ENCODE results near the gene FAM118A.
A peak's percentile ranks its signal among the peaks of the same experiment; 100 is the strongest.
"Not testable (repeated sequence)": the region's sequence is repeated elsewhere in the genome, so short reads cannot be mapped to it uniquely, and the experiment has no call there.

Gene FAM118A

GRCh38 chr22:45309422-45310227, at the start of gene FAM118A:
Gene FAM118A, plus strand, starts transcription at chr22:45309934. Its CDS starts 12,446 bp downstream, at chr22:45322380.
- no peak for TF ChIP-seq CTCF (IDR thresholded peaks at IDR 0.05; ENCODE audit: low read depth, low read length)
- DNase-seq (ENCODE audit: extremely low read depth, low read depth) = peak; percentile 73

- DNase-seq (ENCODE audit: extremely low read depth, low read depth) = not testable (repeated sequence)
These were observed 49.4 kb upstream of the FAM118A start for GRCh38 chr22:45260395-45260759.

- DNase-seq (ENCODE audit: extremely low read depth, low read depth) = no peak
- no peak for TF ChIP-seq CTCF (IDR thresholded peaks at IDR 0.05; ENCODE audit: low read depth, low read length)
These were observed 48.2 kb upstream of the FAM118A start for GRCh38 chr22:45261407-45262088.

- no peak for DNase-seq (ENCODE audit: extremely low read depth, low read depth)
These were observed 47.4 kb upstream of the FAM118A start for GRCh38 chr22:45262195-45262930.

GRCh38 chr22:45262931-45263462, 46.7 kb upstream of the FAM118A start:
- TF ChIP-seq CTCF (IDR thresholded peaks at IDR 0.05; ENCODE audit: low read depth, low read length) = no peak
- no peak for DNase-seq (ENCODE audit: extremely low read depth, low read depth)

More at GRCh38 chr22:45262195-45262930, 47.4 kb upstream of the FAM118A start:
- TF ChIP-seq CTCF (IDR thresholded peaks at IDR 0.05; ENCODE audit: low read depth, low read length) = no peak

- peak; percentile 86 for TF ChIP-seq CTCF (IDR thresholded peaks at IDR 0.05; ENCODE audit: low read depth, low read length)
- DNase-seq (ENCODE audit: extremely low read depth, low read depth) = peak; percentile 72
These were observed 46.1 kb upstream of the FAM118A start for GRCh38 chr22:45263463-45264269.

- no peak for TF ChIP-seq CTCF (IDR thresholded peaks at IDR 0.05; ENCODE audit: low read depth, low read length)
- DNase-seq (ENCODE audit: extremely low read depth, low read depth) = no peak
These were observed 44.2 kb upstream of the FAM118A start for GRCh38 chr22:45265535-45265934.
